A673 (cell line): ENCODE data around the gene TGFB1I1.

Experiments
- EZH2 ChIP-seq: fragments of 200-600 bp; sonication (generic); IDR thresholded peaks from 2 replicates; pipeline ENCODE4 v1.6.1; 2017; ENCODE audit warnings: borderline replicate concordance, low read depth, mild to moderate bottlenecking, mixed read lengths, antibody characterized with exemption, low read length; ENCODE audit not compliant: poor library complexity, severe bottlenecking
- TF ChIP-seq, protein P1 (sequence below): fragments of 300-800, 200-600 bp; sonication (generic); conservative IDR thresholded peaks from 2 replicates; pipeline ENCODE4 v1.5.1; 2017; ENCODE audit warnings: low read depth, mild to moderate bottlenecking, antibody characterized with exemption, low read length, moderate library complexity, mixed read lengths

DNA sequence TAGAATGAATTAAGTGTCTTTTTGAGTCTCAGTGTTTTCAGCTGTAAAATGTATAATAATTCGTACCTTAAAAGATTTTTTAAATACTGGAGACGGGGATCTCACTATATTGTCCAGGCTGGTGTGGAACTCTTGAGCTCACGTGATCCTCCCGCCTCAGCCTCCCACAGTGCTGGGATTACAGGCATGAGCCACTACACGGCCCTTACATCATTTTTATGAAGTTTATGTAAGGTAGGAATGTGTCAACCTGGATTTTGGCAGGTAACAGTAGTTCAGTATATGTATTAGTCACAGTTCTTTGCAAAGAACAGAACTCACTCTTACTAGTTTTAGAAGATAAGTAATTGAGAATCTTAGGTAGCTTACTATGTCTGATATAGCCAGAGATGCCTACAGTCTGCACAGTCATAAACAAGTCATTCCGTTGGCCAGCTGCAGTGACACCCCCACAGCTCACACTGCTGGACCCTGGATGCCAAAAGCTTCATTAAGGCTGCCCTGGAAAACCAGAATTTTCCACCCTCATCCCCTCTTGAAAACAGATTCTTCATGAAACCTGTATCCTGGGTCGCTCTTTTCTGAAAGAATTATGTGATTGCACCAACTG, 43.2 kb upstream of the TGFB1I1 start:
- TF ChIP-seq, protein P1, sequence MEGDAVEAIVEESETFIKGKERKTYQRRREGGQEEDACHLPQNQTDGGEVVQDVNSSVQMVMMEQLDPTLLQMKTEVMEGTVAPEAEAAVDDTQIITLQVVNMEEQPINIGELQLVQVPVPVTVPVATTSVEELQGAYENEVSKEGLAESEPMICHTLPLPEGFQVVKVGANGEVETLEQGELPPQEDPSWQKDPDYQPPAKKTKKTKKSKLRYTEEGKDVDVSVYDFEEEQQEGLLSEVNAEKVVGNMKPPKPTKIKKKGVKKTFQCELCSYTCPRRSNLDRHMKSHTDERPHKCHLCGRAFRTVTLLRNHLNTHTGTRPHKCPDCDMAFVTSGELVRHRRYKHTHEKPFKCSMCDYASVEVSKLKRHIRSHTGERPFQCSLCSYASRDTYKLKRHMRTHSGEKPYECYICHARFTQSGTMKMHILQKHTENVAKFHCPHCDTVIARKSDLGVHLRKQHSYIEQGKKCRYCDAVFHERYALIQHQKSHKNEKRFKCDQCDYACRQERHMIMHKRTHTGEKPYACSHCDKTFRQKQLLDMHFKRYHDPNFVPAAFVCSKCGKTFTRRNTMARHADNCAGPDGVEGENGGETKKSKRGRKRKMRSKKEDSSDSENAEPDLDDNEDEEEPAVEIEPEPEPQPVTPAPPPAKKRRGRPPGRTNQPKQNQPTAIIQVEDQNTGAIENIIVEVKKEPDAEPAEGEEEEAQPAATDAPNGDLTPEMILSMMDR = no peak
- TF ChIP-seq EZH2 = no peak
